IMR-90 (cell line): ENCODE results near the gene SLC26A11. TPM values are rescaled to one million over a fixed set of nuclear protein-coding genes. Genes with fewer than 3 reads are reported as not detected.

Source experiments
- ATAC-seq: fragments of 200-7000 bp; cut with Tn5 transposase; 2 replicates; pipeline ENCODE4 v1.9.1; 2020; ENCODE audit warnings: low read depth, mild to moderate bottlenecking, moderate library complexity
- BruUV-seq: library from RNA; stranded (reverse); fragments of 400-500 nt; replicated peaks from 2 replicates; lab custom pipeline; 2021; lab: Mats Ljungman, UMichigan
- CTCF ChIA-PET: fragments of 300-600 bp; formaldehyde crosslinking; extraction: SDS; loops from one replicate; lab custom pipeline; 2021; ENCODE audit warnings: antibody characterized with exemption; lab: Yijun Ruan, JAX
- POLR2A ChIA-PET: fragments of 300-600 bp; sonication (Branson Sonifier 250); formaldehyde crosslinking; loops from one replicate; lab custom pipeline; 2022; ENCODE audit warnings: antibody characterized with exemption; ENCODE audit not compliant: unreplicated experiment; lab: Charles Lee
- DNase-seq: peaks from one replicate; pipeline ENCODE4 v3.0.0; 2013
- H2AFZ ChIP-seq: replicated peaks from 2 replicates; pipeline ENCODE3; 2013; ENCODE audit warnings: low read length, mild to moderate bottlenecking; ENCODE audit not compliant: poor library complexity
- H2AK5ac ChIP-seq: 2 replicates; pipeline ENCODE4 v1.6.1; 2013; ENCODE audit warnings: low read depth, low read length, inconsistent platforms
- H2AK9ac ChIP-seq: replicated peaks from 2 replicates; pipeline ENCODE3; 2013; ENCODE audit warnings: mild to moderate bottlenecking, low read depth, low read length, moderate library complexity; ENCODE audit not compliant: poor library complexity
- H2BK120ac ChIP-seq: 2 replicates; pipeline ENCODE4 v1.6.1; 2013; ENCODE audit warnings: low read depth, low read length, inconsistent platforms
- H2BK15ac ChIP-seq: 3 replicates; pipeline ENCODE4 v1.6.1; 2013; ENCODE audit warnings: low read depth, low read length, inconsistent platforms
- H2BK20ac ChIP-seq: 2 replicates; pipeline ENCODE4 v1.6.1; 2013; ENCODE audit warnings: low read depth, mild to moderate bottlenecking, inconsistent platforms, low read length, moderate library complexity
- H2BK5ac ChIP-seq: 2 replicates; pipeline ENCODE4 v1.6.1; 2013; ENCODE audit warnings: mild to moderate bottlenecking, low read depth, low read length, inconsistent platforms; ENCODE audit not compliant: poor library complexity, severe bottlenecking
- H3K14ac ChIP-seq: replicated peaks from 2 replicates; pipeline ENCODE4 v1.6.1; 2013; ENCODE audit warnings: low read depth, low read length, inconsistent platforms
- H3K18ac ChIP-seq: 2 replicates; pipeline ENCODE4 v1.6.1; 2013; ENCODE audit warnings: low read depth, low read length, control low read depth
- H3K23ac ChIP-seq: 2 replicates; pipeline ENCODE4 v1.6.1; 2013; ENCODE audit warnings: low read depth, low read length, inconsistent platforms
- H3K27ac ChIP-seq: 2 replicates; pipeline ENCODE4 v1.5.1; 2013; ENCODE audit warnings: mild to moderate bottlenecking, control low read depth, low read length; ENCODE audit not compliant: insufficient read depth
- H3K27me3 ChIP-seq: 2 replicates; pipeline ENCODE4 v1.6.1; 2013; ENCODE audit warnings: low read length; ENCODE audit not compliant: control insufficient read depth, insufficient read depth
- H3K36me3 ChIP-seq: 2 replicates; pipeline ENCODE4 v1.6.1; 2013; ENCODE audit warnings: low read length, mixed read lengths; ENCODE audit not compliant: control insufficient read depth, insufficient read depth
- H3K4ac ChIP-seq: 2 replicates; pipeline ENCODE4 v1.6.1; 2013; ENCODE audit warnings: low read depth, low read length, inconsistent platforms
- H3K4me1 ChIP-seq: 2 replicates; pipeline ENCODE4 v1.6.1; 2013; ENCODE audit warnings: low read length, mixed read lengths; ENCODE audit not compliant: control insufficient read depth, insufficient read depth
- H3K4me2 ChIP-seq: 2 replicates; pipeline ENCODE4 v1.6.1; 2013; ENCODE audit warnings: low read depth, mild to moderate bottlenecking, control low read depth, low read length, moderate library complexity
- H3K4me3 ChIP-seq: 2 replicates; pipeline ENCODE4 v1.5.1; 2013; ENCODE audit warnings: low read depth, mild to moderate bottlenecking, control low read depth, low read length, moderate library complexity; ENCODE audit not compliant: insufficient read depth
- H3K56ac ChIP-seq: 2 replicates; pipeline ENCODE4 v1.6.1; 2013; ENCODE audit warnings: low read length, inconsistent platforms; ENCODE audit not compliant: insufficient read depth; ENCODE audit errors: extremely low read depth
- H3K79me1 ChIP-seq, 2 experiments: 2 replicates each; pipeline ENCODE4 v1.6.1; 2013; ENCODE audit warnings: low read length in 2 of 2, inconsistent platforms in 1 of 2, low read depth in 1 of 2
- H3K9ac ChIP-seq: 2 replicates; pipeline ENCODE4 v1.6.1; 2013; ENCODE audit warnings: low read depth, low read length, control low read depth
- H3K9me1 ChIP-seq: 2 replicates; pipeline ENCODE4 v1.6.1; 2013; ENCODE audit warnings: low read length, inconsistent platforms; ENCODE audit not compliant: insufficient read depth
- H3K9me3 ChIP-seq: 2 replicates; pipeline ENCODE4 v1.6.1; 2013; ENCODE audit warnings: low read length; ENCODE audit not compliant: control insufficient read depth, insufficient read depth
- H4K20me1 ChIP-seq: 2 replicates; pipeline ENCODE4 v1.6.1; 2013; ENCODE audit warnings: low read length, inconsistent platforms; ENCODE audit not compliant: insufficient read depth
- H4K5ac ChIP-seq: 2 replicates; pipeline ENCODE4 v1.6.1; 2013; ENCODE audit warnings: mild to moderate bottlenecking, low read depth, low read length, control low read depth
- H4K8ac ChIP-seq, 2 experiments: 2 replicates each; pipeline ENCODE4 v1.6.1; 2013; ENCODE audit warnings: low read depth in 2 of 2, low read length in 2 of 2, control low read depth in 1 of 2, inconsistent platforms in 1 of 2
- H4K91ac ChIP-seq: 2 replicates; pipeline ENCODE4 v1.6.1; 2013; ENCODE audit warnings: low read depth, low read length, inconsistent platforms; ENCODE audit not compliant: insufficient read depth
- BHLHE40 ChIP-seq: fragments of 150-350 bp; IDR thresholded peaks from 2 replicates; pipeline ENCODE4 v1.6.1; 2016; ENCODE audit warnings: mild to moderate bottlenecking, low read depth, low read length
- CEBPB ChIP-seq: IDR thresholded peaks from 2 replicates; pipeline ENCODE4 v1.6.1; 2012; ENCODE audit warnings: low read depth, low read length, improper control_type of control experiment
- MAFK ChIP-seq: IDR thresholded peaks from 2 replicates; pipeline ENCODE4 v1.6.1; 2012; ENCODE audit warnings: low read depth, low read length, improper control_type of control experiment
- MAZ ChIP-seq: IDR thresholded peaks from 2 replicates; pipeline ENCODE4 v1.6.1; 2012; ENCODE audit warnings: low read depth, mild to moderate bottlenecking, low read length, improper control_type of control experiment, moderate library complexity, borderline replicate concordance
- MXI1 ChIP-seq: IDR thresholded peaks from 2 replicates; pipeline ENCODE4 v1.6.1; 2012; ENCODE audit warnings: low read depth, mild to moderate bottlenecking, low read length, moderate library complexity, borderline replicate concordance
- RCOR1 ChIP-seq: IDR thresholded peaks from 2 replicates; pipeline ENCODE4 v1.6.1; 2012; ENCODE audit warnings: mild to moderate bottlenecking, low read length, improper control_type of control experiment; ENCODE audit not compliant: insufficient replicate concordance
- WGBS, 2 experiments: methylation state at CpG; one replicate each; pipeline versions ENCODE4 v1.1.5 to v1.1.7; 2013; ENCODE audit warnings: missing lambda C conversion rate in 2 of 2; ENCODE audit not compliant: insufficient read length in 1 of 2; ENCODE audit errors: extremely low coverage in 2 of 2; 5-methylcytosine and 5-hydroxymethylcytosine counted together
- dilution Hi-C: fragments of 300-500 bp; cut with HindIII; formaldehyde crosslinking; loops from one replicate; pipeline ENCODE4 v1.14.3; 2018; ENCODE audit warnings: low sequenced_read_pairs; ENCODE audit not compliant: unreplicated experiment
- in situ Hi-C: fragments of 300-500 bp; cut with MboI; formaldehyde crosslinking; loops from 3 replicates; pipeline ENCODE4 v1.14.3; 2019; ENCODE audit warnings: low sequenced_read_pairs, inconsistent platforms, mixed read lengths
- intact Hi-C: fragments of 100-400 bp; cut with micrococcal nuclease; formaldehyde crosslinking; loops from 2 replicates; pipeline ENCODE4 v1.10.0; 2022
- polyA plus RNA-seq, 3 experiments: library from polyadenylated mRNA; depleted of rRNA; stranded (reverse); fragments of >200 nt; gene quantifications; 2 replicates each; pipeline ENCODE4 v1.2.3, GENCODE V29; 2012; ENCODE audit warnings: low replicate concordance in 1 of 3
- total RNA-seq: library from RNA; depleted of rRNA; stranded (reverse); fragments of >200 nt; gene quantifications from 2 replicates; pipeline ENCODE4 v1.2.3, GENCODE V29; 2012
- TF ChIP-seq, protein P1 (sequence below): conservative IDR thresholded peaks from 2 replicates; pipeline ENCODE4 v1.5.1; 2012; ENCODE audit warnings: mild to moderate bottlenecking, low read depth, low read length, improper control_type of control experiment

Gene SLC26A11
- total and polyA plus RNA-seq, 2 of the 4 experiments (the other 2 are of a cell fraction): 3.2 to 15.6 TPM

DNA sequence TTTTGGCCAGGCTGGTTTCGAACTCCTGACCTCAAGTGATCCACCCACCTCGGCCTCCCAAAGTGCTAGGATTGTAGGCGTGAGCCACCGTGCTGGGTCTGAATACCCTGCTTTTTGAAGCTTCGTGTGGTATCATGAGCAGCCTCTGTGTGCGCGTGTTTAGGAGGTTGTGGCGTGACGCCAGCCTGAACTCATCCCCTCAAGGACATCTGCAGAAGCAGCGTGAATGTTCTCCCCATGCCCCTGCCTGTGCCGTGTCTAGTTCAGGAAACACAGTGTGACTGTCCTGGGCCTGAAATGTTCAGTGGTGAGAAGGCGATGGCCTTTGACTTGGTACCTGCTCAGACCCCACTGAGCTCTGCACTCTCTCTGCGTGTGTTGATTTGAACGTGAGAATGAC, 76.0 kb downstream of the SLC26A11 start:
- Histone ChIP-seq H3K9me3 (no peaks in the 10 kb centered on the region; the same call in 1 of the 2 replicates), H3K4me1 (no peaks in the 10 kb centered on the region), H2BK15ac (no peak overlapping the region), H3K27me3 (no peaks in the 10 kb centered on the region), H4K91ac (no peak overlapping the region), H3K23ac (no peak overlapping the region), H2BK120ac (no peak overlapping the region), H4K8ac (no peak overlapping the region), H2AK5ac (no peak overlapping the region), H2BK5ac (no peak overlapping the region), H3K9me1 (no peaks in the 10 kb centered on the region), H3K14ac (no peak overlapping the region), H3K4ac (no peak overlapping the region), H3K79me1 (peaks cover 7 to 11% of the 10 kb centered on the region in 2 experiments; a peak in 2 of 4 replicates), H3K18ac (no peak overlapping the region), H4K20me1 (no peaks in the 10 kb centered on the region; the same call in 1 of the 2 replicates), H2AK9ac (no peak overlapping the region), H3K4me3 (no peak overlapping the region), H2BK20ac (no peak overlapping the region), H3K56ac (no peak overlapping the region), H4K5ac (no peak overlapping the region), H2AFZ (peak overlapping the region; percentile 7), H3K4me2 (no peak overlapping the region), H3K9ac (no peak overlapping the region), H3K27ac (no peak overlapping the region), H3K36me3 (peaks cover 71% of the 10 kb centered on the region)
- dilution Hi-C loops (no loop called here), in situ Hi-C loops (no loop called here), intact Hi-C loops (no loop called here)
- ATAC-seq: no peak
- TF ChIP-seq MXI1 (no peak), MAFK (no peak), MAZ (no peak), RCOR1 (no peak), BHLHE40 (no peak), CEBPB (no peak)
- TF ChIP-seq, protein P1, sequence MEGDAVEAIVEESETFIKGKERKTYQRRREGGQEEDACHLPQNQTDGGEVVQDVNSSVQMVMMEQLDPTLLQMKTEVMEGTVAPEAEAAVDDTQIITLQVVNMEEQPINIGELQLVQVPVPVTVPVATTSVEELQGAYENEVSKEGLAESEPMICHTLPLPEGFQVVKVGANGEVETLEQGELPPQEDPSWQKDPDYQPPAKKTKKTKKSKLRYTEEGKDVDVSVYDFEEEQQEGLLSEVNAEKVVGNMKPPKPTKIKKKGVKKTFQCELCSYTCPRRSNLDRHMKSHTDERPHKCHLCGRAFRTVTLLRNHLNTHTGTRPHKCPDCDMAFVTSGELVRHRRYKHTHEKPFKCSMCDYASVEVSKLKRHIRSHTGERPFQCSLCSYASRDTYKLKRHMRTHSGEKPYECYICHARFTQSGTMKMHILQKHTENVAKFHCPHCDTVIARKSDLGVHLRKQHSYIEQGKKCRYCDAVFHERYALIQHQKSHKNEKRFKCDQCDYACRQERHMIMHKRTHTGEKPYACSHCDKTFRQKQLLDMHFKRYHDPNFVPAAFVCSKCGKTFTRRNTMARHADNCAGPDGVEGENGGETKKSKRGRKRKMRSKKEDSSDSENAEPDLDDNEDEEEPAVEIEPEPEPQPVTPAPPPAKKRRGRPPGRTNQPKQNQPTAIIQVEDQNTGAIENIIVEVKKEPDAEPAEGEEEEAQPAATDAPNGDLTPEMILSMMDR: no peak
- ChIA-PET CTCF (interaction anchor here (0.7 kb wide), 1 partner anchor 24 kb away, joined by 3 read pairs; no protein-coding TSS in a partner anchor), POLR2A (interaction anchor here (0.5 kb wide), 1 partner anchor 33 kb away, joined by 6 read pairs; no protein-coding TSS in a partner anchor)
- 89% methylated on average over 6 of the region's 14 CpGs; no CpG with 5 or more reads in 1 of the 2 experiments for WGBS, 2 experiments
- DNase-seq: no peak
- no TSS peak for BruUV-seq
